Thoracic aorta endothelial cell (primary cell): ENCODE results near the gene TNFRSF17. TPM values are rescaled to one million over a fixed set of nuclear protein-coding genes. Genes with fewer than 3 reads are reported as not detected.

ENCODE experiments used
- small RNA-seq: library from RNA; depleted of rRNA; stranded (forward); fragments of <200 nt; gene quantifications from one replicate; pipeline ENCODE3, GENCODE V24; 2012
- total RNA-seq: library from RNA; depleted of rRNA; stranded (reverse); fragments of >200 nt; gene quantifications from 2 replicates; pipeline ENCODE4 v1.2.3, GENCODE V29; 2012

TNFRSF17 gene
- total RNA-seq = not detected in 2 replicates

DNA sequence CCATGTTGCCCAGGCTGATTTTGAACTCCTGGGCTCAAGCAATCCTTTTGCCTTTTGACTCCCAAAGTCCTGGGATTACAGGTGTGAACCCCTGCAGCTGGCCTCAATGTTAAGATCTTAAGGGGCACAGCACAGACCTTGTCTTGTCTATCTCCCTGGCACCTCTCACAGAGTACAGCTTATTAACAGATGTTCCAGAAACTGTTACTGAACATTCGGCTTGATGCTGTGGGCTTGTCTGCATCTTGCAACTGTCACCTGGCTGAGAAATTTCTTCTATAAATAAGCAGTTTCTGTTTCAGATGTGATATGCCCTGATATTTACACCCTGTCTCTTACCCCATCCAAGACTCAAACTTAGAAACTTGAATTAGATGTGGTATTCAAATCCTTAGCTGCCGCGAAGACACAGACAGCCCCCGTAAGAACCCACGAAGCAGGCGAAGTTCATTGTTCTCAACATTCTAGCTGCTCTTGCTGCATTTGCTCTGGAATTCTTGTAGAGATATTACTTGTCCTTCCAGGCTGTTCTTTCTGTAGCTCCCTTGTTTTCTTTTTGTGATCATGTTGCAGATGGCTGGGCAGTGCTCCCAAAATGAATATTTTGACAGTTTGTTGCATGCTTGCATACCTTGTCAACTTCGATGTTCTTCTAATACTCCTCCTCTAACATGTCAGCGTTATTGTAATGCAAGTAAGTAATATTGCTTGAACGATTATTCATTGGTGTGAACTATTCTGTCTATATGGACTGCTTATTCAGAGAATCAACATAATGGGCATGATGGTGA, at the start of gene TNFRSF17:
Gene TNFRSF17 (plus strand): TSS at position 450 of the 791 bp plus-strand sequence. CDS start 115 bp downstream, at position 565.

DNA sequence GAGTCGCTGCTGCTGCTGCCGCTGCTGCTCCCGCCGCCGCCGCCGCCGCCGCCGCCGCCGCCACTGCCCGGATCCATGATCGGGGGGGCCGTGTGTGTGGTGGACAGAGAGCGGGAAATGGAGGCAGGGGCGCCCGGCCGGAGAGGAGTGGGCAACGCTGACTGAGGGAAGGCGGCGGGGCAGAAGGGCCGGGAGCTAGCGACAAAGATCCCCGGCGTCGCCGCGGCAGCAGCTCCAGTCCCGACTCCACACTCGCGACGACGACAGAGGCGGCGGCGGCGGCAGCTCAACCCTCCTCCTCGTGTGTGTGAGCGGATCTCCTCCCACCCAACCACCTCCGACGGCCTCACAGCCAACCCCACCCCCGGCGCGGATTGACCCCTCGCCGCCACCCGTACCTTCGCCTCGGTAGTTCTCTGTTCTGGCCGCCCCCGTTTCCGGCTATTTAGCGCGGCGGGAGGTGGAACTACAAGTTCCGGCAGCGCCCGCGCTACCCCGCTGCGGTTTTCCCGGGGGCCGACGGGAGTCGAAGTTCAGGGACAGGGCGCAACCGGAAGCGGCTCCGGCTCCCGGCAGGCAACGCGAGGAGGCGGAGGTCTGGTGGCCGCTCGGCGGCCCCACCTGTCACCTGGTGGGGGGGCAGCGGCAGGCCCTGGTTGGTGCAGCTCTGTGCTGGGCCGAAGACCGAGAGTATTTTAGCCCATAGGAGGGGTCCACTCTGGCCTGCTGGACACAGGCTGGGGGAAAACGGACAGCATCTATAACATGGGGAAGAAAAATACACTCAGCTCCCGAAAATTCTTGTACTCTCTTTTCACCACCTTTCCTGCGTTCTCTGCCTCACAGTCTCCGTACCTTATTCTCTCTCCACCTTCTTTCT, 49.1 kb upstream of the TNFRSF17 start, which contains the start of gene GSPT1:
Gene GSPT1 (minus strand): TSS at position 313 of the 880 bp plus-strand sequence. CDS start 236 bp downstream, at position 77.

DNA sequence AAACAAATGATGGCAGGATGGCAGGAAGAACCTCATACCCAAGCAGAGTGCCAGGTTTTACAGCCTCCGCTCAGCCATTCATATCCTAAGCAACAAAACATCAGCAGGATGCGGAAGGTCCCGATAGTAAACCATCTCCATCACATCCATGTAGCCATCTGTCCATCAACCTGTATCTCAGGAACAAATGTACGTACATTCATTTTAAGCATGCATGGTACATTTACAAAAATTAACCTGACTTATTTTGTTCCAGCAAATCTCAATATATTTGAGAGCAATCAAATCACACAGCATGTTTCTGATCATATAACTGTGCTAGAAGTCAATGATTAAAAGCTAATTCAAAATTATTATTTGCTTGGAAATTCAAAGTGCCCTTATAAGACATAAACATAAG, 23.1 kb upstream of the TNFRSF17 start, which contains the start of gene NPIPB2:
Gene NPIPB2 (minus strand): TSS at position 101 of the 400 bp plus-strand sequence. CDS start 0 bp downstream, at position 101.

Small RNA genes lying within 50 kb of the gene (small RNA-seq; reads per million reads assigned to genes)
- gene AC007216.5 (not detected), gene UBL5P4 (not detected)

Other genes with a start within 250 kb of the TNFRSF17 start
- gene TXNDC11, start 222.4 kb upstream of the TNFRSF17 start, total RNA-seq = 37.5 and 39.8 TPM in 2 replicates
- gene ZC3H7A, start 168.0 kb upstream of the TNFRSF17 start, total RNA-seq = 84.0 and 95.3 TPM in 2 replicates
- gene RSL1D1, start 113.7 kb upstream of the TNFRSF17 start, total RNA-seq = 218 and 233 TPM in 2 replicates
- gene GSPT1, start 49.3 kb upstream of the TNFRSF17 start, total RNA-seq = 215 and 218 TPM in 2 replicates
- 5.7 and 6.9 TPM in 2 replicates for gene NPIPB2, start 23.2 kb upstream of the TNFRSF17 start, total RNA-seq
- 12.1 and 12.6 TPM in 2 replicates for gene SNX29, start 11.5 kb downstream of the TNFRSF17 start, total RNA-seq